BE2C (cell line): ENCODE results near the gene REL.
"Not testable (repeated sequence)": the region's sequence is repeated elsewhere in the genome, so short reads cannot be mapped to it uniquely, and the experiment has no call there.

ENCODE experiments used
- DNase-seq: peaks from one replicate; pipeline ENCODE4 v3.0.0-alpha.2; 2020
- H3K27me3 ChIP-seq: fragments of 250-450 bp; sonication (Bioruptor Pico); 2 replicates; pipeline ENCODE4 v1.5.1; 2020; ENCODE audit warnings: mild to moderate bottlenecking
- H3K36me3 ChIP-seq: fragments of 250-450 bp; sonication (Bioruptor Pico); 2 replicates; pipeline ENCODE4 v1.5.1; 2020; ENCODE audit warnings: mild to moderate bottlenecking
- H3K4me1 ChIP-seq: fragments of 250-450 bp; sonication (Bioruptor Pico); 2 replicates; pipeline ENCODE4 v1.5.1; 2020
- H3K4me3 ChIP-seq: 2 replicates; pipeline ENCODE4 v1.5.1; 2011; ENCODE audit warnings: low read depth, low read length
- H3K9me3 ChIP-seq: fragments of 250-450 bp; sonication (Bioruptor Pico); 2 replicates; pipeline ENCODE4 v1.5.1; 2020
- TF ChIP-seq, protein P1 (sequence below): IDR thresholded peaks from 2 replicates; pipeline ENCODE4 v1.5.1; 2012; ENCODE audit warnings: mild to moderate bottlenecking, low read depth, low read length

REL gene

DNA sequence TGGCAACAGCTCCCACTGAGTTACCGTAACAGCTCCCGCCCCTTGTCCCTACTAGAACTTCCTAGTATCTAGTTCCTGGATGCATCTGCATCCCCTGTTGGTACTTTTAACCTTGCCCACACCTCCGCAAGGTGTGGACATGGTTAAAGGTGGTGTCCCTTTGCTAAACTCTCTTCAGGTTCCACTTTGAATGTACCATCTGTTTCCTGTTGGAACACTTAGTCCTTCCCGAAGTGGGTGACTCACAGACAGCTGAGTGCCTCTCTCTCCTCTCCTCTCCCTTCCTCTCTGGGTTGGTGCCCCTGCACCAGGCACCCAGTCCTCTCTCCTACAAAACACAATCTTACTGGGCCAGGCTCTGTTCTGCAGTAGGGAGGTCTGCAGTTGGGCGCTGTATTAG is 19.6 kb upstream of the REL start:
- Histone ChIP-seq H3K36me3 (no peaks in the 10 kb centered on the region), H3K4me3 (no peak overlapping the region), H3K27me3 (no peaks in the 10 kb centered on the region), H3K9me3 (no peaks in the 10 kb centered on the region), H3K4me1 (no peaks in the 10 kb centered on the region)
- TF ChIP-seq, protein P1, sequence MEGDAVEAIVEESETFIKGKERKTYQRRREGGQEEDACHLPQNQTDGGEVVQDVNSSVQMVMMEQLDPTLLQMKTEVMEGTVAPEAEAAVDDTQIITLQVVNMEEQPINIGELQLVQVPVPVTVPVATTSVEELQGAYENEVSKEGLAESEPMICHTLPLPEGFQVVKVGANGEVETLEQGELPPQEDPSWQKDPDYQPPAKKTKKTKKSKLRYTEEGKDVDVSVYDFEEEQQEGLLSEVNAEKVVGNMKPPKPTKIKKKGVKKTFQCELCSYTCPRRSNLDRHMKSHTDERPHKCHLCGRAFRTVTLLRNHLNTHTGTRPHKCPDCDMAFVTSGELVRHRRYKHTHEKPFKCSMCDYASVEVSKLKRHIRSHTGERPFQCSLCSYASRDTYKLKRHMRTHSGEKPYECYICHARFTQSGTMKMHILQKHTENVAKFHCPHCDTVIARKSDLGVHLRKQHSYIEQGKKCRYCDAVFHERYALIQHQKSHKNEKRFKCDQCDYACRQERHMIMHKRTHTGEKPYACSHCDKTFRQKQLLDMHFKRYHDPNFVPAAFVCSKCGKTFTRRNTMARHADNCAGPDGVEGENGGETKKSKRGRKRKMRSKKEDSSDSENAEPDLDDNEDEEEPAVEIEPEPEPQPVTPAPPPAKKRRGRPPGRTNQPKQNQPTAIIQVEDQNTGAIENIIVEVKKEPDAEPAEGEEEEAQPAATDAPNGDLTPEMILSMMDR = no peak
- no peak for DNase-seq

DNA sequence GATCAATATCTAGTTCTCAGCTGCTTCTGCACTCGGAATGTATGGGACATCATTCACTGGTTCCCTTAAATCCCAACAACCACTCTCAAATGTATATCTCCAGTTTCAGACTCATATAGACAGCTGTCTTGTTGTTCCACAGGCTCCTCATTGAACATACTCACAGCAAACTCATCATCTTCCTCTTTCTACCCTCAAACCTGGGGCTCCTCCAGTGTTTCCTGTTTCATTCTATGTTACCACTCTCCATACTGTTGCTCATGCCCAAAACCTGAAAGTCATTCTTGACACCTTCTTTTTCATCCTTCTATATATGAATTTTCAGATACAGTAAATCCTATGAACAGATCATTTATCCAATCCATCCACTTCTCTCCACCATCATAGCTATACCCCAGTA is 18.7 kb upstream of the REL start:
- Histone ChIP-seq H3K27me3 (no peaks in the 10 kb centered on the region), H3K4me1 (no peaks in the 10 kb centered on the region), H3K36me3 (no peaks in the 10 kb centered on the region), H3K4me3 (no peak overlapping the region), H3K9me3 (no peaks in the 10 kb centered on the region)
- no peak for DNase-seq
- TF ChIP-seq, protein P1 = no peak

DNA sequence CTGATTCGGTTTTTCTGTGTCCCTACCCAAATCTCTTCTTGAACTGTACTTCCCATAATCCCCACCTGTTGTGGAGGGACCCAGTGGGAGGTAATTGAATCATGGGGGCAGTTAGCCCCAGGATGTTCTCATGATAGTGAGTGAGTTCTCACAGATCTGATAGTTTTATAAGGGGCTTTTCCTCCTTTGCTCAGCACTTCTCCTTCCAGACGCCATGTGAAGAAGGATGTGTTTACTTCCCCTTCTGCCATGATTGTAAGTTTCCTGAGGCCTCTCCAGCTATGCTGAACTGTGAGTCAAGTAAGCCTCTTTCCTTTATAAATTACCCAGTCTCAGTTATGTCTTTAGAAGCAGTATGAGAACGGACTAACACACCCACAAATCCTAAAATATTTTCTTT is 16.0 kb upstream of the REL start:
- H3K4me1 ChIP-seq, H3K9me3 ChIP-seq, H3K36me3 ChIP-seq, DNase-seq, H3K4me3 ChIP-seq, H3K27me3 ChIP-seq: not testable (repeated sequence)

DNA sequence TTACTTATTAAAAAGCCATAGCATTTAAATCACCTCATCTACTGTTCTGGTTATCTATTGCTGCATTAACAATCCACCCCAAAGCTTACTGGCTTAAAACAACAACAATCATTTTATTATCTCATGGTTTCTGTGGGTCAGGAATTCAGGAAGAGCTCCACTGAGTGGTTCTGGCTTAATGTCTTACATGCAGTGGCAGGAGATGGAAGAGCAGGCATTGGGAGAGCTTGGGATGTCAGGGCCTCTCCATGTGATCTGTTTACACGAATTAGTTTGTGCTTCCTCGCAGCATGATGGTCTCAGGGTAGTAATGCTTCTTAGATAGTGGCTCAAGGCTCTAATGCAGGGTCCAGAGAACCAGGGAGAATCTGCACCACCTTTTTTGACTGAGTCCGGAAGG is 14.4 kb upstream of the REL start:
- no peak overlapping the region for H3K4me3 ChIP-seq
- TF ChIP-seq, protein P1 = no peak
- H3K36me3 ChIP-seq = no peaks in the 10 kb centered on the region
- no peaks in the 10 kb centered on the region for H3K27me3 ChIP-seq
- no peaks in the 10 kb centered on the region for H3K4me1 ChIP-seq
- DNase-seq = no peak
- H3K9me3 ChIP-seq = no peaks in the 10 kb centered on the region

DNA sequence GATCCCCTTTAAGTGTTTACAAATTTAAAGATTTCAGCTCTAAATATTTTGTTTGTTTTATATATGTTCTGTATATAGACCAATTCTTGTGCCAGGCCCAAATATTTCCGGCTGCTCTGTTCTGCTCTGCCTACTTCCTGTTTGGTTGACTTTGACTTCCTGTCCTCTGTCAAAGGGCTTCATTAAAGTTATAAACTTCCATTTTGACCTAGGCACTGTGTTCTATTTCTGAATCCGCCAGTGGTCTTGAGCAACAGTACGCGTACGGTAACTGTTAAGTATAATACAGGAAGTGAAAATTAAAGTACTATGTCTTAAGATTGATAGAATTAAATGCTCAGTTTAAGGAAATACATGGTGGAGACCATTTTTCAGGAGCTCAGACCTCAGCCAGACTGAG is 13.5 kb upstream of the REL start:
- H3K9me3 ChIP-seq = no peaks in the 10 kb centered on the region
- H3K4me3 ChIP-seq = no peak overlapping the region
- TF ChIP-seq, protein P1 = no peak
- no peak for DNase-seq
- no peaks in the 10 kb centered on the region for H3K4me1 ChIP-seq
- H3K27me3 ChIP-seq = no peaks in the 10 kb centered on the region
- no peaks in the 10 kb centered on the region for H3K36me3 ChIP-seq

DNA sequence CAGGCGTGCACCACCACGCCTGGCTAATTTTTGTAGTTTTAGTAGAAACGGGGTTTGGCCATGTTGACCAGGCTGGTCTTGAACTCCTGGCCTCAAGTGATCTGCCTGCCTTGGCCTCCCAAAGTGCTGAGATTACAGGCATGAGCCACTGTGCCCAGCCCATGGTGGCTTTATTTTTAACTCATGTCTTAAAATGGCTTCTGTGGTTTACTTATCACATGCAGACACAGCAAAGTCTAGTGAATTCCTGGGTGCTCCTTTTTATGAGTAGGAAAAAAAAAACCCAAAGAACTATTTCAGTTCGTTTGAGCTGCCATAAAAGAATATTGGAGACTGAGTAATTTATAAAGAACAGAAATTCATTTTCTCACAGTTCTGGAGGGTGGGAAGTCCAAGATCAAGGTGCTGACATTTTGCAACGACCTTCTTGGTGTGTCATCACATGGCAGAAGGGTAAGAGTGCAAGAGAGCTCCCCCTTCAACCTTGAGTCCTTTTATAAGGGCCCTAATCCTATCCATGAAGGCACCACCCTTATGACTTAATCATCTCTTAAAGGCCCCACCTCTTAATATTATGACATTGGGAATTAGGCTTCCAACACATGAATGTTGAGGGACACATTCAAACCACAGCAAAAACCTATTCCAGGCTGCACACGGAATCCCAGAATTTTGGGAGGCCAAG is 12.6 kb upstream of the REL start:
- no peak for DNase-seq
- Histone ChIP-seq H3K4me3 (no peak overlapping the region), H3K27me3 (no peaks in the 10 kb centered on the region), H3K4me1 (no peaks in the 10 kb centered on the region), H3K36me3 (no peaks in the 10 kb centered on the region), H3K9me3 (no peaks in the 10 kb centered on the region)
- TF ChIP-seq, protein P1 = no peak
